OCI-LY7 (cell line): ENCODE data around the gene ANTKMT. TPM values are rescaled to one million over a fixed set of nuclear protein-coding genes. Genes with fewer than 3 reads are reported as not detected.

ENCODE experiments used
- BruUV-seq: library from RNA; stranded (reverse); fragments of 400-500 nt; replicated peaks from 2 replicates; lab custom pipeline; 2021; lab: Mats Ljungman, UMichigan
- CTCF ChIA-PET: fragments of 300-600 bp; sonication (Branson Sonifier 250); formaldehyde crosslinking; loops from one replicate; lab custom pipeline; 2022; ENCODE audit warnings: antibody characterized with exemption; ENCODE audit not compliant: unreplicated experiment; lab: Charles Lee
- POLR2A ChIA-PET: fragments of 300-600 bp; sonication (Branson Sonifier 250); formaldehyde crosslinking; loops from one replicate; lab custom pipeline; 2022; ENCODE audit warnings: antibody characterized with exemption; lab: Charles Lee
- DNase-seq: peaks from one replicate; pipeline ENCODE4 v3.0.0-alpha.2; 2015; ENCODE audit warnings: low spot score
- H2AFZ ChIP-seq: fragments of 200-600 bp; sonication (generic), shearing (Covaris generic); 2 replicates; pipeline ENCODE4 v1.6.1; 2014; ENCODE audit warnings: mild to moderate bottlenecking, antibody characterized with exemption, low read length, moderate library complexity
- H3K27ac ChIP-seq: fragments of 200-600 bp; sonication (generic); 2 replicates; pipeline ENCODE4 v1.5.1; 2014; ENCODE audit warnings: mixed run types, low read depth, mild to moderate bottlenecking, moderate library complexity, low read length, inconsistent platforms; ENCODE audit not compliant: poor library complexity, severe bottlenecking
- H3K36me3 ChIP-seq: fragments of 200-600 bp; sonication (generic); 2 replicates; pipeline ENCODE4 v1.6.1; 2014; ENCODE audit warnings: mild to moderate bottlenecking, antibody characterized with exemption, low read length, moderate library complexity, mixed read lengths; ENCODE audit not compliant: insufficient read depth
- H3K4me1 ChIP-seq: fragments of 200-600 bp; sonication (generic); 2 replicates; pipeline ENCODE4 v1.5.1; 2014; ENCODE audit warnings: mild to moderate bottlenecking, low read length; ENCODE audit not compliant: insufficient read depth, poor library complexity, severe bottlenecking
- H3K4me2 ChIP-seq: fragments of 200-600 bp; sonication (generic); 2 replicates; pipeline ENCODE4 v1.6.1; 2014; ENCODE audit warnings: mild to moderate bottlenecking, low read length
- H3K4me3 ChIP-seq: fragments of 200-600 bp; sonication (generic); 2 replicates; pipeline ENCODE4 v1.5.1; 2014; ENCODE audit warnings: mild to moderate bottlenecking, low read depth, low read length; ENCODE audit not compliant: poor library complexity, severe bottlenecking
- H3K79me2 ChIP-seq: fragments of 200-600 bp; sonication (generic); 2 replicates; pipeline ENCODE4 v1.6.1; 2016; ENCODE audit warnings: low read depth, mild to moderate bottlenecking, low read length, moderate library complexity, mixed read lengths; ENCODE audit not compliant: insufficient read depth
- H3K9me2 ChIP-seq: fragments of 200-600 bp; sonication (generic); 2 replicates; pipeline ENCODE4 v1.6.1; 2016; ENCODE audit warnings: mild to moderate bottlenecking, low read length, mixed read lengths; ENCODE audit not compliant: insufficient read depth
- H3K9me3 ChIP-seq: fragments of 200-600 bp; sonication (generic); 2 replicates; pipeline ENCODE4 v1.6.1; 2014; ENCODE audit warnings: mild to moderate bottlenecking, mixed run types, low read length, mixed read lengths
- H4K20me1 ChIP-seq: fragments of 200-600 bp; sonication (generic); 2 replicates; pipeline ENCODE4 v1.6.1; 2014; ENCODE audit warnings: mild to moderate bottlenecking, antibody characterized with exemption, low read length, moderate library complexity, mixed read lengths; ENCODE audit not compliant: insufficient read depth
- EZH2phosphoT487 ChIP-seq: fragments of 200-600 bp; sonication (generic); IDR thresholded peaks from 2 replicates; pipeline ENCODE4 v1.6.1; 2018; ENCODE audit warnings: low read depth, borderline replicate concordance, mild to moderate bottlenecking, mixed run types, antibody characterized with exemption, low read length, moderate library complexity, mixed read lengths
- intact Hi-C: fragments of 100-400 bp; cut with micrococcal nuclease; formaldehyde crosslinking; loops from one replicate; pipeline ENCODE4 v1.10.0; 2022; ENCODE audit not compliant: unreplicated experiment
- total RNA-seq, 2 experiments: library from RNA; depleted of rRNA in 1 of 2; stranded (reverse); fragments of >200 nt in 1 of 2; shearing (Covaris generic) in 1 of 2; gene quantifications; 2 replicates each; pipeline ENCODE4 v1.2.3, GENCODE V29; 2014 to 2022
- TF ChIP-seq, protein P1 (sequence below): fragments of 200-600 bp; sonication (generic); conservative IDR thresholded peaks from 2 replicates; pipeline ENCODE4 v1.5.1; 2014; ENCODE audit warnings: mild to moderate bottlenecking, antibody characterized with exemption, low read length, moderate library complexity, mixed read lengths

ANTKMT gene
- total RNA-seq, 2 experiments from 2014 or later: 46.5 to 51.3 TPM

DNA sequence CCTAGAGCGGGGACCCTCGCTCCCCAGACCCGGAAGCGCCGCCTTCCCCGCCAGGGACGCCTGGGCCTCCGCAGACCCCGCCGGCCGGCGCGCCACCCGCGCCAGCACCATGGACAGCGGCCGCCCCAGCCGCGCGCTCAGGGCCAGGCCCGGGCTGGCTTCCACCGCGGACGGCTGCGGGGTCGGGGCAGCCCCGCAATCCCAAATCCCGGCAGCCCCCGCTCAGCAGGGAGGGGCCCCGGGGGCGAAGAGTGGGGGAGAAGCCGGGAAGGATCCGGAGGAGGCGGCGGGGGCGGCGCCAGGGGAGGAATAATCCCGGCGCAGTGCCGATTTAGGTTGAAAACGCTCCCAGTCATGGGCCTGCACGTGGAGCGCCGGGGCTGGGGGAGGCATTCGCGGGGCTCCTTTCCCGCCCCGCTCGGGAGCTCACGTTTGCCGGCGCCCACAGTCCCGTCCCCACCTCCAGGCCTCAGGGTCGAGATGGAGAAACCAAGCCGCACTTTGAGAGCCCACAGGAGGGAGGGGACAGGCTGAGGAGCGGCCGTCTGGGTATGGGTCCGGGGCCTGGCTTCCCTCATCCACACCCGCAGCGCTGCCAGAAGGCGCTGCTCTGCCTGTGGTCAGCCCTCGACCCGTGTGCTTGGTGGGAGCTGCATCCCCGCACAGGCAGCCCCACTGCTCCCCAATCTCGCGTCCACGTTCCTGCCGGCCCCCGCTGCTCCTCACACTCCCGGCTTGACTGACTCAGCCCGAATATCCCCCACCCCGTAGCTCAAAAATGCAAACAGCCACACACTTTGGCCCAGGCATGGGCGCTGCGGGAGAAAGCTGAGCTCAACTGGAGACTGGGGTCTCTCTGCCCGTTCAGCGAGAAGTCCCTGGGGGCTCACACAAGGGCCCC is 20.0 kb upstream of the ANTKMT start:
- TF ChIP-seq, protein P1, sequence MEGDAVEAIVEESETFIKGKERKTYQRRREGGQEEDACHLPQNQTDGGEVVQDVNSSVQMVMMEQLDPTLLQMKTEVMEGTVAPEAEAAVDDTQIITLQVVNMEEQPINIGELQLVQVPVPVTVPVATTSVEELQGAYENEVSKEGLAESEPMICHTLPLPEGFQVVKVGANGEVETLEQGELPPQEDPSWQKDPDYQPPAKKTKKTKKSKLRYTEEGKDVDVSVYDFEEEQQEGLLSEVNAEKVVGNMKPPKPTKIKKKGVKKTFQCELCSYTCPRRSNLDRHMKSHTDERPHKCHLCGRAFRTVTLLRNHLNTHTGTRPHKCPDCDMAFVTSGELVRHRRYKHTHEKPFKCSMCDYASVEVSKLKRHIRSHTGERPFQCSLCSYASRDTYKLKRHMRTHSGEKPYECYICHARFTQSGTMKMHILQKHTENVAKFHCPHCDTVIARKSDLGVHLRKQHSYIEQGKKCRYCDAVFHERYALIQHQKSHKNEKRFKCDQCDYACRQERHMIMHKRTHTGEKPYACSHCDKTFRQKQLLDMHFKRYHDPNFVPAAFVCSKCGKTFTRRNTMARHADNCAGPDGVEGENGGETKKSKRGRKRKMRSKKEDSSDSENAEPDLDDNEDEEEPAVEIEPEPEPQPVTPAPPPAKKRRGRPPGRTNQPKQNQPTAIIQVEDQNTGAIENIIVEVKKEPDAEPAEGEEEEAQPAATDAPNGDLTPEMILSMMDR: no peak
- no peak for TF ChIP-seq EZH2phosphoT487
- intact Hi-C loops: no loop called here
- no peak for DNase-seq
- H3K79me2 ChIP-seq: no peaks in the 10 kb centered on the region
- no peaks in the 10 kb centered on the region for H3K9me2 ChIP-seq
- H3K9me3 ChIP-seq: no peaks in the 10 kb centered on the region
- H2AFZ ChIP-seq: no peak overlapping the region
- H3K4me2 ChIP-seq: no peak overlapping the region
- ChIA-PET POLR2A (no interaction called here), CTCF (no interaction called here)
- H3K27ac ChIP-seq: no peak overlapping the region
- H3K4me3 ChIP-seq: no peak overlapping the region
- no TSS peak for BruUV-seq
- no peaks in the 10 kb centered on the region for H3K36me3 ChIP-seq
- no peaks in the 10 kb centered on the region for H4K20me1 ChIP-seq
- no peaks in the 10 kb centered on the region for H3K4me1 ChIP-seq

DNA sequence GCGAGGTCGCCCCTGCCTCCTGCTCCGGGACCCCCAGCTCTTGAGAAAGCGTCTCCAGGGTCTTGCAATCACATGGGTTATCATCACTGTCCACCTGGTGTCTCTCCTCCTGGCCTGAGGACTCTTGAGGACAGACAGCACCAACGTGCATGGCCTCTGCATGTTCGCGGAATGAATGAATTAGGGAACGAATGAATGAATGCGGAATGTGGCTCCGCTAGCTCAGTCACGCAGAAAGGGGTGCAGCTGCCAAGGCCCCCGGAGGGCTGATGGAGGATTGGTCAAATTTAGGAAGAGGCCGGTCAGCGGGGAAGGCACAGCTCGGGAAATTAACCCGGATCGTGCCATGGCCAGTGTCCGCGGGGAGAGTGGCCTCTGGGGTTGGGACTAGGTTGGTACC is 18.6 kb upstream of the ANTKMT start:
- no peak overlapping the region for H3K27ac ChIP-seq

More for the DNA sequence above, 18.6 kb upstream of the ANTKMT start:
- Histone ChIP-seq H2AFZ (no peak overlapping the region), H3K4me2 (no peak overlapping the region), H3K9me3 (no peaks in the 10 kb centered on the region), H3K4me3 (no peak overlapping the region), H3K4me1 (no peaks in the 10 kb centered on the region), H3K79me2 (no peaks in the 10 kb centered on the region), H3K9me2 (no peaks in the 10 kb centered on the region), H4K20me1 (no peaks in the 10 kb centered on the region), H3K36me3 (no peaks in the 10 kb centered on the region)
- ChIA-PET POLR2A (no interaction called here), CTCF (no interaction called here)
- intact Hi-C loops: no loop called here
- BruUV-seq: no TSS peak
- TF ChIP-seq, protein P1: no peak
- TF ChIP-seq EZH2phosphoT487: no peak
- no peak for DNase-seq
